ENCODE data around the gene FAM43B. TPM values are rescaled to one million over a fixed set of nuclear protein-coding genes. Genes with fewer than 3 reads are reported as not detected.

Gene FAM43B
- total and polyA plus RNA-seq, 2 donors (not counting 1 experiment from before 2014, with no cell fraction given) = not detected

- Histone ChIP-seq H3K9me3 (ENCODE audit: control extremely low read depth in 1 of 3, control insufficient read depth in 2 of 3, insufficient read depth in 1 of 3, low read length in 2 of 3) (peaks cover 0 to 4% (median 0%) of the 10 kb centered on the region in 3 donors), H3K27me3 (replicated peaks in 1 of 4; ENCODE audit: control extremely low read depth in 1 of 4, control insufficient read depth in 3 of 4, insufficient read depth in 4 of 4, low read length in 3 of 4) (peaks cover 0 to 12% (median 5%) of the 10 kb centered on the region in 4 experiments), H3K36me3 (replicated peaks in 1 of 2; ENCODE audit: control extremely low read depth in 1 of 2, control insufficient read depth in 1 of 2, extremely low read depth in 1 of 2, insufficient read depth in 2 of 2, low read length in 1 of 2) (no peaks in the 10 kb centered on the region), H3K4me3 (ENCODE audit: control extremely low read depth in 1 of 5, extremely low read depth in 1 of 5, insufficient read depth in 1 of 5, low read depth in 2 of 5, low read length in 4 of 5) (no peak overlapping the region), H3K9ac (ENCODE audit: low read length) (no peak overlapping the region), H3K4me2 (replicated peaks; ENCODE audit: low read depth, low read length, poor library complexity, severe bottlenecking) (no peak overlapping the region), H3K4me1 (ENCODE audit: control insufficient read depth in 2 of 2, insufficient read depth in 2 of 2, low read length in 2 of 2) (no peaks in the 10 kb centered on the region), H3K27ac (ENCODE audit: low read length in 2 of 2) (no peak overlapping the region), H2AFZ (ENCODE audit: insufficient read depth, low read depth, low read length, poor library complexity, severe bottlenecking) (no peak overlapping the region), H3K79me2 (ENCODE audit: control insufficient read depth, insufficient read depth, low read length) (no peaks in the 10 kb centered on the region), H4K20me1 (ENCODE audit: control insufficient read depth, insufficient read depth, low read length, poor library complexity, severe bottlenecking) (no peaks in the 10 kb centered on the region)
- ATAC-seq (ENCODE audit: low read depth) (no peak), DNase-seq (no peak)
- no peak overlapping the region for H3K27ac Mint-ChIP-seq
- no peaks in the 10 kb centered on the region for H3K4me1 Mint-ChIP-seq
- TF ChIP-seq CTCF (IDR thresholded peaks at IDR 0.05) (no peak), EZH2 (IDR thresholded peaks at IDR 0.05; ENCODE audit: borderline replicate concordance, insufficient read depth, low read depth, low read length, poor library complexity, severe bottlenecking) (no peak)
- H3K9me3 Mint-ChIP-seq (ENCODE audit: insufficient read depth) = no peaks in the 10 kb centered on the region
- CTCF ChIA-PET = no interaction called here
- POLR2A ChIA-PET = no interaction called here
- intact Hi-C loops (cut with micrococcal nuclease) = no loop called here
- H3K4me3 Mint-ChIP-seq = no peak overlapping the region
- H3K27me3 Mint-ChIP-seq = peaks cover 21% of the 10 kb centered on the region
- 63% methylated on average over 9 of the region's 13 CpGs for WGBS (ENCODE audit: insufficient coverage)
Measured at GRCh38 chr1:20578721-20579395, 26.5 kb downstream of the FAM43B start.

- Mint-ChIP-seq H3K27me3 (peaks cover 44% of the 10 kb centered on the region), H3K4me1 (no peaks in the 10 kb centered on the region), H3K4me3 (no peak overlapping the region), H3K27ac (no peak overlapping the region), H3K9me3 (ENCODE audit: insufficient read depth) (peaks cover 4% of the 10 kb centered on the region)
- Histone ChIP-seq H3K27ac (ENCODE audit: low read length in 2 of 2) (no peak overlapping the region), H3K27me3 (replicated peaks in 1 of 4; ENCODE audit: control extremely low read depth in 1 of 4, control insufficient read depth in 3 of 4, insufficient read depth in 4 of 4, low read length in 3 of 4) (peaks cover 0 to 29% (median 11%) of the 10 kb centered on the region in 4 experiments), H3K4me1 (ENCODE audit: control insufficient read depth in 2 of 2, insufficient read depth in 2 of 2, low read length in 2 of 2) (no peaks in the 10 kb centered on the region), H3K9me3 (ENCODE audit: control extremely low read depth in 1 of 3, control insufficient read depth in 2 of 3, insufficient read depth in 1 of 3, low read length in 2 of 3) (peaks cover 0 to 10% (median 0%) of the 10 kb centered on the region in 3 donors), H3K9ac (ENCODE audit: low read length) (no peak overlapping the region), H3K4me3 (ENCODE audit: control extremely low read depth in 1 of 5, extremely low read depth in 1 of 5, insufficient read depth in 1 of 5, low read depth in 2 of 5, low read length in 4 of 5) (no peak overlapping the region), H3K36me3 (replicated peaks in 1 of 2; ENCODE audit: control extremely low read depth in 1 of 2, control insufficient read depth in 1 of 2, extremely low read depth in 1 of 2, insufficient read depth in 2 of 2, low read length in 1 of 2) (no peaks in the 10 kb centered on the region), H3K79me2 (ENCODE audit: control insufficient read depth, insufficient read depth, low read length) (no peaks in the 10 kb centered on the region), H4K20me1 (ENCODE audit: control insufficient read depth, insufficient read depth, low read length, poor library complexity, severe bottlenecking) (no peaks in the 10 kb centered on the region), H3K4me2 (replicated peaks; ENCODE audit: low read depth, low read length, poor library complexity, severe bottlenecking) (no peak overlapping the region), H2AFZ (ENCODE audit: insufficient read depth, low read depth, low read length, poor library complexity, severe bottlenecking) (no peak overlapping the region)
- intact Hi-C loops (cut with micrococcal nuclease) = no loop called here
- 44% methylated on average over 2 of the region's 2 CpGs for WGBS (ENCODE audit: insufficient coverage)
- no peak for TF ChIP-seq CTCF (IDR thresholded peaks at IDR 0.05)
- no peak for TF ChIP-seq EZH2 (IDR thresholded peaks at IDR 0.05; ENCODE audit: borderline replicate concordance, insufficient read depth, low read depth, low read length, poor library complexity, severe bottlenecking)
- CTCF ChIA-PET = no interaction called here
- POLR2A ChIA-PET = no interaction called here
- DNase-seq (no peak), ATAC-seq (ENCODE audit: low read depth) (no peak)
Measured at GRCh38 chr1:20584890-20585289, 32.5 kb downstream of the FAM43B start.

Measured in B cell (primary cell).